ENCODE measurements around the gene ADAMTS17. TPM values are rescaled to one million over a fixed set of nuclear protein-coding genes. Genes with fewer than 3 reads are reported as not detected.

The ADAMTS17 gene
- total RNA-seq, 1 experiment from 2014 or later, result 4.2 TPM

DNA sequence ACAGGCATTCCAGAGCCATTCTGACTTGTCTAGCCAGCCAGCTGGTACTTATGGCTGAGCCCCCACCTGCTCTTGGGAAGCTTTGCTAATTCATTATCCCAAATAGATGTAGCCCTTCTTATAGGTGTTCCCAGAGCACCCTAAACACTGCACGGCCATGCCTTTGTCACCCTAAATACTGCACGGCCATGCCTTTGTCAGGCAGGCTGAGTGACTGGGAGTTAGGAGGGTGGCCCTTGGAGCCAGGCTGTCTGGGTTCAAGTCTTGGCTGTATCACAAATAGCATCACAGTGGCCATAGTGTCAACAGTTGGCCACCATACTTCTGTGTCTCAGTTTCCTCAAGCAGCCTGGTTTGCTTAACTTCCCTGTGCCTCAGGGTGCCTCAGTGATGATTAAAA, 292.3 kb downstream of the ADAMTS17 start:
- no peaks in the 10 kb centered on the region for H4K20me1 ChIP-seq (ENCODE audit: insufficient read depth)
- intact Hi-C loops (cut with micrococcal nuclease), result no loop called here
- no peak overlapping the region for H3K9ac ChIP-seq (ENCODE audit: low read length)
- no peaks in the 10 kb centered on the region for H3K79me2 ChIP-seq (ENCODE audit: insufficient read depth, low read length)
- ChIA-PET RAD21 (ENCODE audit: low non-redundant PET in 1 of 2, low total read pairs in 2 of 2, uncharacterized antibody in 2 of 2, unreplicated experiment in 2 of 2) (no interaction called here), CTCF (no interaction called here), POLR2A (no interaction called here)
- no peak overlapping the region for H3K4me2 ChIP-seq (ENCODE audit: low read length)
- ATAC-seq (no peak), DNase-seq (ENCODE audit: low read depth, low spot score) (no peak)
- H2AFZ ChIP-seq (ENCODE audit: low read depth, low read length, poor library complexity, severe bottlenecking), result no peak overlapping the region
- no peak overlapping the region for H3K4me3 ChIP-seq (replicated peaks in 1 of 2; ENCODE audit: low read depth in 1 of 2, low read length in 2 of 2)
- H3K4me1 ChIP-seq (ENCODE audit: control insufficient read depth in 1 of 2, insufficient read depth in 2 of 2, low read length in 2 of 2), result peaks cover 1% of the 10 kb centered on the region in 2 experiments; a peak in 2 of 4 replicates
- no peaks in the 10 kb centered on the region for H3K9me2 ChIP-seq (ENCODE audit: insufficient read depth)
- TF ChIP-seq POLR2AphosphoS5 (IDR thresholded peaks at IDR 0.05; ENCODE audit: low read depth, low read length), result no peak
- TF ChIP-seq, protein P1, sequence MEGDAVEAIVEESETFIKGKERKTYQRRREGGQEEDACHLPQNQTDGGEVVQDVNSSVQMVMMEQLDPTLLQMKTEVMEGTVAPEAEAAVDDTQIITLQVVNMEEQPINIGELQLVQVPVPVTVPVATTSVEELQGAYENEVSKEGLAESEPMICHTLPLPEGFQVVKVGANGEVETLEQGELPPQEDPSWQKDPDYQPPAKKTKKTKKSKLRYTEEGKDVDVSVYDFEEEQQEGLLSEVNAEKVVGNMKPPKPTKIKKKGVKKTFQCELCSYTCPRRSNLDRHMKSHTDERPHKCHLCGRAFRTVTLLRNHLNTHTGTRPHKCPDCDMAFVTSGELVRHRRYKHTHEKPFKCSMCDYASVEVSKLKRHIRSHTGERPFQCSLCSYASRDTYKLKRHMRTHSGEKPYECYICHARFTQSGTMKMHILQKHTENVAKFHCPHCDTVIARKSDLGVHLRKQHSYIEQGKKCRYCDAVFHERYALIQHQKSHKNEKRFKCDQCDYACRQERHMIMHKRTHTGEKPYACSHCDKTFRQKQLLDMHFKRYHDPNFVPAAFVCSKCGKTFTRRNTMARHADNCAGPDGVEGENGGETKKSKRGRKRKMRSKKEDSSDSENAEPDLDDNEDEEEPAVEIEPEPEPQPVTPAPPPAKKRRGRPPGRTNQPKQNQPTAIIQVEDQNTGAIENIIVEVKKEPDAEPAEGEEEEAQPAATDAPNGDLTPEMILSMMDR (IDR thresholded peaks at IDR 0.05 in 2 of 3, conservative IDR thresholded peaks at IDR 0.05 in 1 of 3; ENCODE audit: borderline replicate concordance in 1 of 3, insufficient read depth in 1 of 3, low read depth in 2 of 3, low read length in 2 of 3), result no peak
- TF ChIP-seq REST (IDR thresholded peaks at IDR 0.05; ENCODE audit: low read depth), result no peak
- no peak for TF ChIP-seq CEBPB (IDR thresholded peaks at IDR 0.05; ENCODE audit: low read depth)
- no peaks in the 10 kb centered on the region for H3K9me3 ChIP-seq (ENCODE audit: control insufficient read depth in 1 of 2, insufficient read depth in 1 of 2, low read depth in 1 of 2, low read length in 2 of 2)
- BruUV-seq (replicated peaks), result no TSS peak
- H3K27me3 ChIP-seq (ENCODE audit: insufficient read depth, low read length), result no peaks in the 10 kb centered on the region
- H3K36me3 ChIP-seq (ENCODE audit: control insufficient read depth in 1 of 2, insufficient read depth in 2 of 2, low read length in 2 of 2), result no peaks in the 10 kb centered on the region
- H3K27ac ChIP-seq (ENCODE audit: low read depth, low read length), result no peak overlapping the region

All from HCT116 (cell line).